Umbilical cord (tissue), 2 donors: ENCODE results near the gene ACTN2. TPM values are rescaled to one million over a fixed set of nuclear protein-coding genes. Genes with fewer than 3 reads are reported as not detected.

Experiments
- DNase-seq: peaks from one replicate; pipeline ENCODE4 v3.0.0-alpha.2; 2015; ENCODE audit warnings: low spot score
- total RNA-seq: library from RNA; depleted of rRNA; stranded (reverse); fragments of >200 nt; gene quantifications from one replicate; pipeline ENCODE4 v1.2.3, GENCODE V29; 2014; ENCODE audit warnings: low replicate concordance; ENCODE audit not compliant: insufficient read depth

The ACTN2 gene
- total RNA-seq, 1 donor from 2014 or later, result 1.4 TPM

- DNase-seq, result no peak
These were observed 87.6 kb downstream of the ACTN2 start for GRCh38 chr1:236773919-236774318.

- no peak for DNase-seq
These were observed 88.6 kb downstream of the ACTN2 start for GRCh38 chr1:236774926-236775325.

- DNase-seq, result no peak
These were observed 93.0 kb downstream of the ACTN2 start for GRCh38 chr1:236779312-236779711.

GRCh38 chr1:236785477-236785876 lies 99.2 kb downstream of the ACTN2 start:
- DNase-seq, result no peak

- no peak for DNase-seq
These were observed 100.2 kb downstream of the ACTN2 start for GRCh38 chr1:236786453-236786852.

GRCh38 chr1:236794585-236795034 lies 108.3 kb downstream of the ACTN2 start:
- DNase-seq, result no peak

GRCh38 chr1:236795035-236795756 lies 108.9 kb downstream of the ACTN2 start, which contains the start of gene MTR:
TSS of gene MTR (plus strand) at chr1:236795292. CDS start at chr1:236795704, 412 bp downstream.
- peak; percentile 100 for DNase-seq

- peak; percentile 63 for DNase-seq
These were observed 109.7 kb downstream of the ACTN2 start for GRCh38 chr1:236795757-236796667.

- DNase-seq, result no peak
These were observed 112.7 kb downstream of the ACTN2 start for GRCh38 chr1:236799001-236799400.

GRCh38 chr1:236800002-236800620 lies 113.8 kb downstream of the ACTN2 start:
- DNase-seq, result peak; percentile 14

GRCh38 chr1:236800623-236801022 lies 114.3 kb downstream of the ACTN2 start:
- no peak for DNase-seq

GRCh38 chr1:236802264-236802663 lies 116.0 kb downstream of the ACTN2 start:
- no peak for DNase-seq

- DNase-seq, result no peak
These were observed 120.3 kb downstream of the ACTN2 start for GRCh38 chr1:236806634-236807033.

- no peak for DNase-seq
These were observed 121.7 kb downstream of the ACTN2 start for GRCh38 chr1:236808005-236808404.

- DNase-seq, result no peak
These were observed 122.3 kb downstream of the ACTN2 start for GRCh38 chr1:236808564-236809130.

GRCh38 chr1:236809148-236809547 lies 122.8 kb downstream of the ACTN2 start:
- no peak for DNase-seq

- DNase-seq, result no peak
These were observed 123.7 kb downstream of the ACTN2 start for GRCh38 chr1:236810018-236810417.

- DNase-seq, result no peak
These were observed 126.2 kb downstream of the ACTN2 start for GRCh38 chr1:236812334-236813030.
